Measurements from ENCODE around the gene COX20.

GRCh38 chr1:244840219-244840794 lies 4.8 kb downstream of the COX20 start:
- TF ChIP-seq CTCF (IDR thresholded peaks at IDR 0.05; ENCODE audit: low read length): no peak
- TF ChIP-seq EZH2 (IDR thresholded peaks at IDR 0.05; ENCODE audit: borderline replicate concordance, low read length): no peak
